Mucosa of descending colon (tissue), 3 donors: Measurements from ENCODE around the gene SOX13. TPM values are rescaled to one million over a fixed set of nuclear protein-coding genes. Genes with fewer than 3 reads are reported as not detected.
A peak's percentile ranks its signal among the peaks of the same experiment; 100 is the strongest.
"Not testable (repeated sequence)": the region's sequence is repeated elsewhere in the genome, so short reads cannot be mapped to it uniquely, and the experiment has no call there.

Source experiments
- ATAC-seq: fragments of 200-7000 bp; cut with Tn5 transposase; one replicate; pipeline ENCODE4 v1.9.1; 2020; ENCODE audit warnings: mild to moderate bottlenecking, moderate library complexity
- DNase-seq, 3 donors: peaks; one replicate each; pipeline ENCODE4 v3.0.0-alpha.2; 2020
- H3K36me3 ChIP-seq: fragments of 200-600 bp; one replicate; pipeline ENCODE4 v1.8.0; 2021; ENCODE audit warnings: low read depth, mild to moderate bottlenecking
- H3K4me1 ChIP-seq: fragments of 200-600 bp; one replicate; pipeline ENCODE4 v1.8.0; 2021; ENCODE audit warnings: low read depth, mild to moderate bottlenecking
- H3K4me3 ChIP-seq: fragments of 200-600 bp; one replicate; pipeline ENCODE4 v1.8.0; 2021; ENCODE audit warnings: mild to moderate bottlenecking
- H3K9me3 ChIP-seq: fragments of 200-600 bp; one replicate; pipeline ENCODE4 v1.8.0; 2021; ENCODE audit warnings: mild to moderate bottlenecking
- CTCF ChIP-seq: fragments of 200-600 bp; IDR thresholded peaks from one replicate; pipeline ENCODE4 v1.8.0; 2022; ENCODE audit warnings: antibody characterized with exemption, mild to moderate bottlenecking
- intact Hi-C, 2 donors: fragments of 100-400 bp; cut with DNase I in 1 of 2; cut with micrococcal nuclease in 1 of 2; formaldehyde crosslinking; loops; one replicate each; pipeline versions ENCODE4 v1.11.0 to v1.11.1; 2022; cut with DNase I, micrococcal nuclease
- total RNA-seq, 3 donors: library from RNA; stranded (reverse); fragmentation: NEBNext Ultra II Directional in 2 of 3; extraction: Animal tissue kit (Norgen Biotek cat#: 25700) in 2 of 3; gene quantifications; one replicate each; pipeline versions ENCODE4 v1.2.1 to v1.2.4, GENCODE V29; 2021 to 2023
- donor health status: DM: no; HTN: no; CAD: no; lungs with moderate emphysema.
- donor health status: DM: no; HTN: no; CAD: no.
- donor health status: DM: no; HTN: yes; CAD: no.

The SOX13 gene
- total RNA-seq, 3 donors from 2014 or later = 39.8 to 69.2 (median 40.7) TPM

GRCh38 chr1:204088596-204088995, 15.7 kb downstream of the SOX13 start:
- Histone ChIP-seq H3K4me3 (no peak overlapping the region), H3K4me1 (peaks cover 58% of the 10 kb centered on the region), H3K36me3 (no peaks in the 10 kb centered on the region), H3K9me3 (no peaks in the 10 kb centered on the region)
- no peak for DNase-seq
- no peak for ATAC-seq
- intact Hi-C loops = no loop called here
- TF ChIP-seq CTCF = no peak

DNA sequence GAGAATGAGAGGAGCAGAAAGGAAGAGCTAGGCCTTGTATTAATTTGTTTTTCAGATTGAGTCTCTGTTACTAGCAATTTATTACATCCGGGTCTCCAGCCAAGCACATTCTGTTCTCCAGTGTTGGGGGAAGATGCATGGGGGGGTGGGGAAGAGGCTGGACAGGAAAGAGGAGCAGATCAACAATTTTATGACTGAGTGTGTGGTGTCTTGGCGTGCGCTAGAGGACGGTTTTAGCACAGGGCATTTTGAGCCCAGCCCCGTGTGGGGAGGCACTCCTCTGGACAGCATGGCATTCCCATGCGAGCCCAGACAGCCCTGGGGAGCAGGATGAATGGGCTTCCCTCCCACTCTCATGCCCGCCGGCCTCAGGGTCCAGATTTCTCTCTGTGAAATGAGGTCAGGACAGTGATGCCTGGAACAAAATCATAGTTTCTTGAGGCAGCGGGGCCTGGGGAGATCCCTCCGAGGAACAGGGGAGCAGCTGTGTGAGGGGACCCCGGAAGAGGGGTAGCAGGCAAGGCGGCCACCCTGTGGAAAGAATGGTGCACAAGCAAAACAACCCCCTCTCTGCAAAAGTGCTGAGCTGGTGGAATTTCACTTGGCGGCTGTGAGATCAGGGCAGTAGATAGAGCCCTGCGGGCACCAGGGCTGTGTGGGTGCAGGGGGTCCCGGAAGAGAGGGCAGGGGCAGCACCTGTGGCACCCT, 16.3 kb downstream of the SOX13 start:
- peaks cover 53% of the 10 kb centered on the region for H3K4me1 ChIP-seq
- H3K4me3 ChIP-seq = no peak overlapping the region
- ATAC-seq = peak; percentile 29

DNA sequence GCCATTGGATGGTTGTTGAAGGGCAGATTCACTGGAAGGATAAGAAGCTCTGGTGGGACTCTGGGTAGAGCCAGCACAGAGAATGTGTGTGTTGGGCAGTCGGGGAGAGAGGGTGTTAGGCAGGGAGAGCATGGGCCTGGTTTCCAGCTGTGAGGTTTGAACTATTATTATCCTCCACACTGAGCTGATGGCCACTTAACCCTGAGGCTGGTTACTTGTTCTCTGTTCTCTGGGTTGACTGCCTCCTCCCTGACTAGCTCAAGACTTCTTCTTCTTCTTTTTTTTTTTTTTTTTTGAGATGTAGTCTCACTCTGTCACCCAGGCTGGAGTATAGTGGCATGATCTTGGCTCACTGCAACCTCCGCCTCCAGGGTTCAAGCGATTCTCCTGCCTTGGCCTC, 17.2 kb downstream of the SOX13 start:
- H3K36me3 ChIP-seq, DNase-seq, H3K4me3 ChIP-seq, intact Hi-C loops, H3K9me3 ChIP-seq, ATAC-seq: not testable (repeated sequence)
- H3K4me1 ChIP-seq = peaks cover 51% of the 10 kb centered on the region

More for the DNA sequence above, 16.3 kb downstream of the SOX13 start:
- no peak for TF ChIP-seq CTCF
- no peak for DNase-seq
- intact Hi-C loops = no loop called here
- no peaks in the 10 kb centered on the region for H3K9me3 ChIP-seq
- H3K36me3 ChIP-seq = no peaks in the 10 kb centered on the region

DNA sequence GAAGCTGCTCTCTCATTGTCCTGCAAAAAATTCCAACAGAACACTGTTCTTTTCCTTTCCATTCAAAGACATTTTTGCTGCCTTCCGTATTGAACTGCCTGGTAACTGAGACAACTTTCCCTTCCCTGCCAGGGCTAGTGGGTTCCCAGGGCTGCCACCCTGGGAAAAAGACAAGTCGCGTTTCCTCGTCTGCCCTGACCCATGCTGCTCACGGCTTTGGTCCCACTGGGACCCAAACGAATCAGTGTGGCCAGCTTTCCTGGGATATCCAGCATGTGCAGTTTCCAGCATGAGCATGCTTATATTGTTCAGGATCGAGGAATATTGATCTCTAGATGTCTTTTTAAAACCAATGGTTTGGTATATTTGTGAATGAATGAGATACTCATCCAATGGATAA, 18.2 kb downstream of the SOX13 start:
- TF ChIP-seq CTCF = no peak
- intact Hi-C loops = no loop called here
- DNase-seq (no peak), ATAC-seq (no peak)
- H3K4me1 ChIP-seq = peaks cover 51% of the 10 kb centered on the region
- no peaks in the 10 kb centered on the region for H3K9me3 ChIP-seq
- no peak overlapping the region for H3K4me3 ChIP-seq
- no peaks in the 10 kb centered on the region for H3K36me3 ChIP-seq

GRCh38 chr1:204091787-204092312, 18.9 kb downstream of the SOX13 start:
- ATAC-seq = no peak
- Histone ChIP-seq H3K36me3 (no peaks in the 10 kb centered on the region), H3K9me3 (no peaks in the 10 kb centered on the region), H3K4me3 (no peak overlapping the region), H3K4me1 (peaks cover 51% of the 10 kb centered on the region)
- intact Hi-C loops = no loop called here
- no peak for TF ChIP-seq CTCF
- no peak for DNase-seq

DNA sequence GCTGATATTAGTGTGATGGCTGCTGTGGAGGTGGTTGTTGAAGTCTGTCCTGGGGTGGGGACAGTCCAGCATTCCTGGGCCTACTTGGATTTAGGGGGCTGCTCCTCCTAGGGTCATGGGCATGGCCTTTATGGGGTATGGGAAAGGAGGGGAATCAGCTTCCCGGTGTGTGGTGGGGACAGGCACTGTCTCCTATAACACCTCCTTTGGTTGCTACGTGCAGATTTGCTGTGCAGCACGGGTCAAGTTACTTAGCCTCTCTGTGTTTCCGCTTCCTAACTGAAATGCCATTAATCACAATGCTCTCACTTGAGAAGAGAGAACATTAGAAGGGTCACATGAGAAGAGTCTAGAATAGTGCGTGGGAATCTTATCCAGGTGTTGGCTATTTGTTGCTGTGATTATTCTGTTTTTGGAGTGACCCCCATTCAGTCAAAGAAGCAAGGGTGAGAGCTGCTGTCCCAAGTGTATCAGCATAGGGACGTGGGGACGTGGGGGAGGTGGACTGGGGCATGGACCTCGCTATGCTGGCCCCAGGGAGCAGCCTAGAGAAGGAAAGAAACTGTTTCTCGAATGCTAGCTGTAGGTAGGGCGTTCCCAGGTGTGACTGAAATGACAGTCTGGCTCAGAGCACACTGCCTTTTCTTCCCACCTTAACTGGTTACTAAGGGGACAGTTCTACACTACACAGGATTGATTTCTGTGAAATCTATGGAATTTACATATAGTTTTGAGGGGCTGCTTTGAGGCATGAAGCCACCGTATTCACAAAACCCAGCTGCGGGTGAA, 19.9 kb downstream of the SOX13 start:
- DNase-seq (peak in 2 of 3 donors; percentile 59 to 64), ATAC-seq (peak; percentile 89)
- no peaks in the 10 kb centered on the region for H3K36me3 ChIP-seq
- TF ChIP-seq CTCF = no peak
- intact Hi-C loops = no loop called here
- peaks cover 49% of the 10 kb centered on the region for H3K4me1 ChIP-seq
- no peaks in the 10 kb centered on the region for H3K9me3 ChIP-seq
- no peak overlapping the region for H3K4me3 ChIP-seq
